CD14-positive monocyte (primary cell): ENCODE measurements around the gene BCL10. TPM values are rescaled to one million over a fixed set of nuclear protein-coding genes. Genes with fewer than 3 reads are reported as not detected.

Experiments used
- DNase-seq, 3 donors: peaks; one replicate each; pipeline ENCODE4 v3.0.0-alpha.2; 2011 to 2022
- H2AFZ ChIP-seq: 2 replicates; pipeline ENCODE4 v1.6.0; 2012; ENCODE audit warnings: mild to moderate bottlenecking, low read depth, low read length, inconsistent platforms; ENCODE audit not compliant: insufficient read depth, poor library complexity, severe bottlenecking
- H3K27ac ChIP-seq, 2 donors: 1 replicate in 1 of 2; 2 replicates in 1 of 2; pipeline ENCODE4 v1.5.1; 2012 to 2013; ENCODE audit warnings: low read length in 2 of 2, control low read depth in 1 of 2, inconsistent platforms in 1 of 2, low read depth in 1 of 2, mild to moderate bottlenecking in 1 of 2
- H3K27me3 ChIP-seq, 2 donors: one replicate each; pipeline versions ENCODE4 v1.6.0 to v1.6.1; 2011 to 2013; ENCODE audit warnings: low read length in 2 of 2; ENCODE audit not compliant: control insufficient read depth in 2 of 2, insufficient read depth in 2 of 2
- H3K36me3 ChIP-seq, 2 donors: replicated peaks in 1 of 2; 1 replicate in 1 of 2; 2 replicates in 1 of 2; pipeline versions ENCODE4 v1.5.1 to v1.6.1; 2012 to 2013; ENCODE audit warnings: low read length in 2 of 2, control low read depth in 1 of 2, inconsistent platforms in 1 of 2, mild to moderate bottlenecking in 1 of 2; ENCODE audit not compliant: insufficient read depth in 2 of 2, control insufficient read depth in 1 of 2
- H3K4me1 ChIP-seq, 2 donors: 1 replicate in 1 of 2; 2 replicates in 1 of 2; pipeline versions ENCODE4 v1.5.1 to v1.6.1; 2012 to 2013; ENCODE audit warnings: low read length in 2 of 2, control low read depth in 1 of 2, inconsistent platforms in 1 of 2, mild to moderate bottlenecking in 1 of 2, moderate library complexity in 1 of 2; ENCODE audit not compliant: insufficient read depth in 2 of 2, control insufficient read depth in 1 of 2
- H3K4me2 ChIP-seq: replicated peaks from 2 replicates; pipeline ENCODE3; 2012; ENCODE audit warnings: low read length, moderate library complexity, mild to moderate bottlenecking; ENCODE audit not compliant: poor library complexity, severe bottlenecking; ENCODE audit errors: extremely low read depth
- H3K4me3 ChIP-seq, 3 experiments: fragments of 200-600 bp in 1 of 3; sonication (generic) in 1 of 3; replicated peaks in 1 of 3; 1 replicate in 2 of 3; 2 replicates in 1 of 3; pipeline ENCODE4 v1.5.1; 2011 to 2013; ENCODE audit warnings: low read length in 3 of 3, mild to moderate bottlenecking in 3 of 3, control low read depth in 2 of 3, low read depth in 2 of 3, inconsistent platforms in 1 of 3, moderate library complexity in 1 of 3
- H3K79me2 ChIP-seq: 2 replicates; pipeline ENCODE4 v1.6.0; 2012; ENCODE audit warnings: mild to moderate bottlenecking, control low read depth, inconsistent platforms, low read length, moderate library complexity; ENCODE audit not compliant: insufficient read depth
- H3K9ac ChIP-seq: 2 replicates; pipeline ENCODE4 v1.6.0; 2017; ENCODE audit warnings: low read length, mild to moderate bottlenecking; ENCODE audit not compliant: insufficient read depth, poor library complexity, severe bottlenecking
- H3K9me3 ChIP-seq, 2 donors: replicated peaks in 1 of 2; 1 replicate in 1 of 2; 2 replicates in 1 of 2; pipeline versions ENCODE4 v1.5.1 to v1.6.1; 2012 to 2013; ENCODE audit warnings: low read length in 2 of 2, control low read depth in 1 of 2; ENCODE audit not compliant: control insufficient read depth in 1 of 2, insufficient read depth in 1 of 2
- H4K20me1 ChIP-seq: 2 replicates; pipeline ENCODE4 v1.6.0; 2012; ENCODE audit warnings: mild to moderate bottlenecking, low read length, control low read depth, moderate library complexity; ENCODE audit not compliant: insufficient read depth
- H3K27ac Mint-ChIP-seq, 7 donors: one replicate each; pipeline ENCODE4 v1.8.0; 2020; ENCODE audit warnings: mild to moderate bottlenecking in 7 of 7, mixed read lengths in 7 of 7, moderate library complexity in 6 of 7, inconsistent platforms in 2 of 7
- H3K27me3 Mint-ChIP-seq, 3 donors: one replicate each; pipeline ENCODE4 v1.8.0; 2021 to 2022; ENCODE audit warnings: low read depth in 3 of 3, mild to moderate bottlenecking in 3 of 3, mixed read lengths in 3 of 3, moderate library complexity in 3 of 3, inconsistent platforms in 1 of 3
- H3K36me3 Mint-ChIP-seq, 2 donors: one replicate each; pipeline ENCODE4 v1.8.0; 2020; ENCODE audit warnings: mixed read lengths in 2 of 2, inconsistent platforms in 1 of 2, mild to moderate bottlenecking in 1 of 2
- H3K4me1 Mint-ChIP-seq: one replicate; pipeline ENCODE4 v1.8.0; 2020; ENCODE audit warnings: mild to moderate bottlenecking, mixed read lengths
- H3K4me3 Mint-ChIP-seq, 2 donors: one replicate each; pipeline ENCODE4 v1.8.0; 2020; ENCODE audit warnings: mild to moderate bottlenecking in 2 of 2, mixed read lengths in 2 of 2, moderate library complexity in 1 of 2
- H3K9me3 Mint-ChIP-seq, 7 donors: one replicate each; pipeline ENCODE4 v1.8.0; 2020 to 2022; ENCODE audit warnings: mixed read lengths in 7 of 7, mild to moderate bottlenecking in 6 of 7, moderate library complexity in 6 of 7, inconsistent platforms in 2 of 7
- WGBS: methylation state at CpG from one replicate; pipeline ENCODE4 v1.1.5; 2013; ENCODE audit warnings: missing lambda C conversion rate; ENCODE audit not compliant: insufficient coverage; 5-methylcytosine and 5-hydroxymethylcytosine counted together
- intact Hi-C, 2 donors: fragments of 100-400 bp; cut with micrococcal nuclease; formaldehyde crosslinking; loops; one replicate each; pipeline versions ENCODE4 v1.15.0 to v1.15.1; 2023
- polyA plus RNA-seq, 3 donors: library from polyadenylated mRNA; depleted of rRNA in 1 of 3; unstranded in 2 of 3; stranded (reverse) in 1 of 3; fragments of 300-500 nt in 2 of 3; fragments of >200 nt in 1 of 3; fragmentation: Illumina TruSeq in 2 of 3; gene quantifications; 1 replicate in 2 of 3; 2 replicates in 1 of 3; pipeline ENCODE4 v1.2.3, GENCODE V29; 2012 to 2021
- TF ChIP-seq, protein P1 (sequence below): fragments of 200-600 bp; IDR thresholded peaks from one replicate; pipeline ENCODE4 v1.8.0; 2022; ENCODE audit warnings: antibody characterized with exemption, mild to moderate bottlenecking

Gene BCL10
- polyA plus RNA-seq, 3 donors: 22.7 to 27.9 (median 26.9) TPM

DNA sequence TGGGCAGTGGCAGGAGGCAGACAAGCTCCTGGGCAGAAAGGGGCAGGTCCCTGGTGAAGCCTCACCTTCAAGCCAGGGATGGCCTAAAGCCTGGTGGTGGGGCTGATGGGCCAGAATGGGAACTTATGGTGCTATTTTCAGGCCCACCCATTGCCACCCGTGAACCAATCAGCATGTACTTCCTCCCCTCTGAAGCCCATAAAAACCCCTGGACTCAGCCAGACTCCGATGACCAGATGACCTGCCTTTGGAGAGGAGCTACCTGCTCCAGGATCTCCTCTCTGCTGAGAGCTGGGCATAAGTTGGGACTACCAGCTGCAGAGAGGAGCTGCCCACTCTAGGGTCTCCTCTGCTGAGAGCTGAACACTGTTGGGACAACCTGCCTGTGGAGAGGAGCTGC lies 7.8 kb upstream of the BCL10 start:
- Histone ChIP-seq H3K9ac (no peak overlapping the region), H3K27ac (no peak overlapping the region), H4K20me1 (no peaks in the 10 kb centered on the region), H3K4me1 (peaks cover 6% of the 10 kb centered on the region in 2 donors), H3K36me3 (no peaks in the 10 kb centered on the region), H3K4me2 (no peak overlapping the region), H3K27me3 (no peaks in the 10 kb centered on the region), H3K4me3 (no peak overlapping the region), H2AFZ (no peak overlapping the region), H3K9me3 (no peaks in the 10 kb centered on the region), H3K79me2 (no peaks in the 10 kb centered on the region)
- WGBS: 100% methylated on average over 2 of the region's 2 CpGs
- peaks cover 0 to 2% (median 0%) of the 10 kb centered on the region in 7 donors for H3K9me3 Mint-ChIP-seq
- DNase-seq: no peak
- H3K27me3 Mint-ChIP-seq: peaks cover 6 to 14% (median 7%) of the 10 kb centered on the region in 3 donors
- H3K36me3 Mint-ChIP-seq: no peaks in the 10 kb centered on the region
- TF ChIP-seq, protein P1, sequence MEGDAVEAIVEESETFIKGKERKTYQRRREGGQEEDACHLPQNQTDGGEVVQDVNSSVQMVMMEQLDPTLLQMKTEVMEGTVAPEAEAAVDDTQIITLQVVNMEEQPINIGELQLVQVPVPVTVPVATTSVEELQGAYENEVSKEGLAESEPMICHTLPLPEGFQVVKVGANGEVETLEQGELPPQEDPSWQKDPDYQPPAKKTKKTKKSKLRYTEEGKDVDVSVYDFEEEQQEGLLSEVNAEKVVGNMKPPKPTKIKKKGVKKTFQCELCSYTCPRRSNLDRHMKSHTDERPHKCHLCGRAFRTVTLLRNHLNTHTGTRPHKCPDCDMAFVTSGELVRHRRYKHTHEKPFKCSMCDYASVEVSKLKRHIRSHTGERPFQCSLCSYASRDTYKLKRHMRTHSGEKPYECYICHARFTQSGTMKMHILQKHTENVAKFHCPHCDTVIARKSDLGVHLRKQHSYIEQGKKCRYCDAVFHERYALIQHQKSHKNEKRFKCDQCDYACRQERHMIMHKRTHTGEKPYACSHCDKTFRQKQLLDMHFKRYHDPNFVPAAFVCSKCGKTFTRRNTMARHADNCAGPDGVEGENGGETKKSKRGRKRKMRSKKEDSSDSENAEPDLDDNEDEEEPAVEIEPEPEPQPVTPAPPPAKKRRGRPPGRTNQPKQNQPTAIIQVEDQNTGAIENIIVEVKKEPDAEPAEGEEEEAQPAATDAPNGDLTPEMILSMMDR: no peak
- intact Hi-C loops: loop anchor here in 1 of 2 donors (10.0 kb wide), 1 partner anchor 599 kb away; no protein-coding TSS in a partner anchor
- H3K4me1 Mint-ChIP-seq: peaks cover 7% of the 10 kb centered on the region
- H3K27ac Mint-ChIP-seq: peak overlapping the region in 1 of 7 donors; percentile 66
- no peak overlapping the region for H3K4me3 Mint-ChIP-seq

DNA sequence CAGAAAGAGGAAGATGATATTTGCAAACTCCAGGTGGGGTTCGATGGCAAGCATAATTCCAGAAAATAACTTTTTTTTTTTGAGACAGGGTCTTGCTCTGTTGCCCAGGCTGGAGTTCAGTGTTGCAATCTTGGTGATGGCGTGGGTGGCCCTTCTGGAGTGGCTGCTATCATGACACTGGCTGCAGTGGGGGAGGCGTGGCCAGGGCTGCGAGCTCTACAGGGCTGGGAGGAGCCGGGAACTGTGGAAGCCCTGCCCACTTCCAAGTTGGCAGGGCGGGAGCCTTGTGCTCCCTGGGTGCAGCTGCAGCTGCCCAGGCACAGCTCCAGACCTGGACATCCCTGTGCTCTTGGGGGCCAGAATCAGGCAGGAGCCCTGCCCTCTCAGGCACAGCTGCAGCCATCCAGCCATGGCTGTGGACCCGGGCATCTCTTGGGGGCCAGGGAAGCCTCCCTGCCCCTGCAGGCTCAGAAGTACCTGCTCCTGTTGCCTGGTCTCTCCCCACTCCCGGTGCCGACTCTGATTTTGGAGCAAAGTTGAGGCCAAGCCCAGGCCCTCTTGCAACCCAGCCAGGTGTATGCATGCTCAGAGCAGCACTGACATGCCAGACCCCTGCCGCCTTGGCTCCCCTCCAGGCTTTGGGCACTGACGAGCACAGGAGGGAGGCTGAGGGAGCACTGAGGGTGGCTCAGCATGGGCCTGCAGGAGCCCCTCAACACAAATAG lies 7.2 kb upstream of the BCL10 start:
- H3K9ac ChIP-seq: no peak overlapping the region
- TF ChIP-seq, protein P1: no peak
- Mint-ChIP-seq H3K4me3 (no peak overlapping the region), H3K4me1 (peaks cover 12% of the 10 kb centered on the region), H3K9me3 (peaks cover 0 to 3% (median 0%) of the 10 kb centered on the region in 7 donors), H3K27ac (no peak overlapping the region), H3K36me3 (no peaks in the 10 kb centered on the region), H3K27me3 (peaks cover 5 to 14% (median 7%) of the 10 kb centered on the region in 3 donors)
- H3K79me2 ChIP-seq: no peaks in the 10 kb centered on the region
- WGBS: 91% methylated on average over 11 of the region's 11 CpGs
- peaks cover 11 to 12% of the 10 kb centered on the region in 2 donors for H3K4me1 ChIP-seq
- H3K9me3 ChIP-seq: no peaks in the 10 kb centered on the region
- H3K4me2 ChIP-seq: no peak overlapping the region
- H3K27me3 ChIP-seq: no peaks in the 10 kb centered on the region
- no peaks in the 10 kb centered on the region for H3K36me3 ChIP-seq
- intact Hi-C loops: loop anchor here in 1 of 2 donors (10.0 kb wide), 1 partner anchor 599 kb away; no protein-coding TSS in a partner anchor
- DNase-seq: no peak
- no peak overlapping the region for H2AFZ ChIP-seq
- no peak overlapping the region for H3K27ac ChIP-seq
- H3K4me3 ChIP-seq: no peak overlapping the region
- no peaks in the 10 kb centered on the region for H4K20me1 ChIP-seq
